Endothelial cell of hepatic sinusoid (primary cell): ENCODE results near the gene LENEP.

ENCODE experiments used
- in situ Hi-C: cut with HindIII; loops from 2 replicates; pipeline ENCODE4 v1.10.0; 2017; ENCODE audit warnings: low sequenced_read_pairs

LENEP gene

GRCh38 chr1:154993572-154994268, at the start of gene LENEP:
Gene LENEP (plus strand): TSS chr1:154993586. CDS start chr1:154993608, 22 bp downstream.
- in situ Hi-C loops, result no loop called here

- in situ Hi-C loops, result no loop called here
Measured at GRCh38 chr1:154943649-154944400, 49.6 kb upstream of the LENEP start.

DNA sequence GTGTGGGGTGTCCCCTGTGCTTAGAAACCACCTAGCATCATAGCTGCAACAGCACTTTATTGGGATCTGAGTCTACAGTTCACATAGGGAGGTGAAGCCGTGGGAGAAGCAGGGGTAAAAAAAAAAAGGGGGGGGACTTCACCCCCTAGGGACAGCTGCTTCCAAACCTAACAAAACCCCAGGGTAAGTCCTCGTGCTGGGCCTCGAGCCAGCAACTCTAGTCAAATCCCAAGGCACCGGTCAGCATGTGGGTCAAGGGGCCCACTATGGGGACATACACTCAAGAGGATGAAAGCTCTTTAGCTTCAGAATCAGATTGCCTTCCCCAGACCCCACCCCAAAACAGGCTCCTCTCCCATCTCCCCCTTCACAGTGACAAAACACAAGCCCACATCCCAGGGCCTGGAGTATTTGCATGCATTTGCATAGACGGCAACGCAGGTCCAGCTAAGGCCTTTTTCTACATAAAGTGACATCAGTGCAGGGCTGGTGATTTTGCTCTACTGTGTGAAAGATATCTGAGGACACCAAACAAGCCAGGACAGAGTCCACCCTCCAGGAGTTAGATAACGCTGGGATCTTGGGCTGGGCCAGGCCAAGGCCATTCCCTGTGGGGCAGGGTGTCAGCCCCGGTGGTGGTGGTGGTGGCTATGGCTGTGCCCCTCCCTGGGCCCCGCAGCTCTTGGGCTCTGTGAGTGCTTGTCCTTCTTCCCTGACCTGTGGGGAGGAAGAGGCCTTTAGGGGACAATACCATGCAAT, 48.8 kb upstream of the LENEP start:
- in situ Hi-C loops, result no loop called here

DNA sequence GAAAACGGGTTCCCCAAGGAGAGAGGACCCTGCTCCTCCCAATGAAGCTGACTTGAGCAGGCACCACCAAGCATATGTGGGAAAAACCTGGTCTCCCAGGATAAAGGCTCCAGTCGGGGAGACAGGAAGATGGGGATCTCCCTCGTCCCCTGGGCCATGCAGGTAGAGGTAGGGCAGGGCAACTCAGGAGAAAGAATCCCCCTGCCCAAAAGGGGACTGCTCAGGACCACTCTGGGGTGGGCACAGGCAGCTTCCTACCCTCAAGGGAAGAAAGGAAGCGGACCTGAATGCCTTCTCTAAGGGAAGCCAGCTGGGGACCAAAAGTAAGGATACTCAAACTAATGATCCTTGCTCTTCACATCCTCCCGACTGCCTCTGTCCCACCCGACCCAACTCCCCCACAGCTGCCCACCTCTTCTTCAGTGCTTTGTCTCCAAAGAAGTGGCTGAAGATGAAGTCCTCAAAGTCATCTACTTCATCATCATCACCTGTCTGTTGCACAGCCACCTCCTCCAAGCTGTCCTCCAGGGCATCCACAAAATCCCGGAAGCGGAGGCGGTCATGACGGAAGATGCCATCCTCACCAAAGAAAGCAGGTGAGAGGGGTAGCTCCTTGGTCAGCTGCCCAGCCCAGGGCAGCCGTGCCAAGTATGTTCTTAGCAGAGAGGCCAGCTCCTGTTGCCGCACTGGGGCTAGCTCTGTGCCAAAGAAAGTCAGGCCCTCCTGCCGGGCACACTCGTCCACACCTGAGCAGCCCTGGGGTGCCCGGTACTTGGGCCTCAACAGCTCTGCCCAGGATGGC, 48.0 kb upstream of the LENEP start:
- in situ Hi-C loops, result no loop called here

- in situ Hi-C loops, result no loop called here
Measured at GRCh38 chr1:154945962-154946850, 47.2 kb upstream of the LENEP start.

DNA sequence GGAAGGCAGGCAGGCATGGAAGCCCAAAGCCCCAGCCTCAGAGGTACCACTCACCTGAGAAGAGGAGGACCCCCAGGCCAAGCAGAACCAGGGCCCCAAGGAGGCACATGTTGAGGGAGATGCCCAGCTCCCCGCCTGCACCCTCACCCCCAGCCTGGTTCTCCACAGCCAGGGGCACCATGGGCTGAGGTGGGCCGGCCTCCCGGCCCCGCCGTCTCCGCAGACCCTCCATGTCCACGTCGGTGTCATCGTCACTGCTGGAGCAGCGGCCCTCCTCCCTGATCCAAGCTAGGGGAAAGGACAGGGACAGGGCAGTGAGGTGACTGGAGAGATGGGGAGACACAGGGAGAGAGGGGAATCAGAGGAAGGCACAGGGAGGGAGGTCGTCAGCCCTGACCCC, 45.3 kb upstream of the LENEP start:
- in situ Hi-C loops, result no loop called here

DNA sequence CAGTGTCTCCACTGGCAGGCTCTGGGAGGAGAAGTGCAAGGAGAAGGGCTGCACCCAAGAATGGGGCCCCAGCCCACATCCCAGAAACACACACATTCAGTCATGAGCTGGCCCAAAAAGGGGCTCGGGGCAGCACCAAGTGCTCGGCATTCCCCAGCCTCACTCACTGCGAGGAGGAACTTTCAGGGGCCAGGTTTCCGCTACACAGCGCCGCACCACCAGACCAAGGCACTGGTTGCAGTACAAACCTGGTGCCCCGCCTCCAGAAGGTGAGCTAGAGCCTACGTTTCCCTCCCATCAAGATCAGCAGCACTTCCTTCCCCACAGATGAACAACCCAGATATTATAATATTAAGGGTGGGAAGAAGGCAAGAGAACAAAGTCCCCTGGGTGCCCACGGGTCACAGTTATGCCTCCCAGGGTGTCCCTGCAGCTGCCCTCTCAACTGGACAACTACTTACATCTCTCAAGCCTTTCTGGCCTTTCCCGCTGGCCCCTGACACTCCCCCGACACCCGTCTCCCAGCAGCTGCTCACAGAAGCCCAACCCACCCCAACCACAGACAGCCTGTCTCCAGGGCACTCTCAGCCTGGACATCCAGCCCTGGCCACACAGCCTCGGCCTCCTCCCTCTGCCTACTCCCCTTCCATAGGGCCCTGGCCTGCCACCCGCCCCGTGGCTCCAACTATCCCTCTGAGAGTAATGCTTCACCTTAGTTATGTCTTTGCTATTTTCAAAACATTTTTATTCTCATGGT, 41.3 kb upstream of the LENEP start:
- in situ Hi-C loops, result no loop called here

DNA sequence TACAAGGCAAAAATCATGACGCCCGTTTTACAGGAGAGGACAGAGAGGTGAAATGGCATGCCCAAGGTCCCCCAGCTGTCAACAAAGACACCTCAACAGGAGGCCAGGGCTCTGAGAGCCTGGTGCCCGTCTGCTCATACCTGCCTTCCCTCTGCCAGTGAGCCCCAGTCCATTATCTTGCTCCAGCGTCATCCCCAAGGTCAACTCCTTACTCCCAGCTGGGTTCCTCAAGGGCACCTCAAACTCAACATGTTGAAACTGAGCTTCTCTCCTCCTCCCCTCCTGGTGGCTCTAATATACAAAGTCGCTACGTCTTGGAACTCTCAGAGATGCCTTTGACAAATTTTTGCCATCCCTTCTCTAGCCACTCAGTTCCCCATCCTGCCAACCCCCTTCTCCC, 40.7 kb upstream of the LENEP start:
- in situ Hi-C loops, result no loop called here

GRCh38 chr1:154953611-154954038, 39.8 kb upstream of the LENEP start:
- in situ Hi-C loops, result no loop called here

GRCh38 chr1:154954541-154954940, 38.8 kb upstream of the LENEP start:
- in situ Hi-C loops, result no loop called here

DNA sequence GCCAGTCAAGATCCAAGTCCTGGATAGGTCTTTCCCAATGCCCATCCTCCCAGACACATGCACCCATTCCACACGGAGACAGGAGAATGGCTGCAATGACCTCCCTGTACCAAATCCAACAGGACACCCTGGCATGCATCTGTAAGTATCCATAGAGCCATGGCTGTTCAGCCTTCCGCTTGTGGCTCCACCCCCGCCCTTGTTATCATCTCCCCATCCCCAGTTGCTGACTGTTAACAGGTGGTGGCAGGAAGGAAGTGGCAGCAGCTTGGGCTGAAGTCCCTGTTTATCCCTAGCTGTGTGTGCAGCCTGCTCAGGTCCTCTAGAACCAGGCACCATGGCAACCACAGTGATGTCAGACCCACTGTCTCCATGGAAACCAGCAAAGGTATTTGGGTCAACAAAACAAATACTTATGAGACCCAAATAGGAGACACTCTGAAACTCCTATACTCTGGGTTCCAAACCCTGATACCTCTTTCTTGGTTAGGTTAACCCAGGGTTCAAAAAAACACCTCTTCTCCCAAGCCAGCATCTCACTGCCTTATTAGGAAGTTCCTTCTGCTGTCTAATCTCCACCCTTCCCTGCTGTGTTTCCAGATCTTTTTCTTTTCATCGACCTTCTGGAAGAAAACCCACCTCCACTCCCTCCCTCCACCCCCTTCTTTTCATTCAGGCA, 38.2 kb upstream of the LENEP start:
- in situ Hi-C loops, result loop anchor here (5.0 kb wide), 2 partner anchors 43 to 57 kb away; no protein-coding TSS in a partner anchor

GRCh38 chr1:154955718-154956543, 37.5 kb upstream of the LENEP start, which contains the start of gene PBXIP1:
Gene PBXIP1 (minus strand): TSS chr1:154956099. CDS start chr1:154953721, 2,378 bp downstream.
- in situ Hi-C loops, result loop anchor here (5.0 kb wide), 2 partner anchors 44 to 56 kb away; no protein-coding TSS in a partner anchor

- in situ Hi-C loops, result loop anchor here (5.0 kb wide), 2 partner anchors 44 to 56 kb away; no protein-coding TSS in a partner anchor
Measured at GRCh38 chr1:154956544-154956941, 36.8 kb upstream of the LENEP start.

- in situ Hi-C loops, result loop anchor here (5.0 kb wide), 2 partner anchors 45 to 55 kb away; no protein-coding TSS in a partner anchor
Measured at GRCh38 chr1:154957091-154957657, 36.2 kb upstream of the LENEP start.

DNA sequence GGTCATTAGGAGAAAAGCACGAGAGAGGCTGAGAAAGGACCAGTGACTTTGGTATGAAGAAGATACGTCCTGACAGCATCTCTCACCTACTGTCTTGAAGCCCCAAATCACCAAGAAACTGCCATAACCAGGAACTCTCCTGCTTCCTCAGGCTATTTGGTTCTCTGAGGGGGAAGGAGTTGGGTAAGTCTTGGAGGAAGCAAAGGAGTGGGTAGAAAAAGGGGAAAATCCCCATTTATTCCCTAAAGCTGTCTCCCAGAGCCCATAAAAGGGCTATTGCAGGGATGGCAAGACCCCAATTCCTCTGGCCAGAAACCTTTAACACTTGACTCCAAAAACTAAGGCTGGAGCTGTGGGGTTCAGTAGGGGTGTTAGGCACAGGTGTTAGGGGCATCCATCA, 35.4 kb upstream of the LENEP start:
- in situ Hi-C loops, result loop anchor here (5.0 kb wide), 2 partner anchors 46 to 54 kb away; no protein-coding TSS in a partner anchor

DNA sequence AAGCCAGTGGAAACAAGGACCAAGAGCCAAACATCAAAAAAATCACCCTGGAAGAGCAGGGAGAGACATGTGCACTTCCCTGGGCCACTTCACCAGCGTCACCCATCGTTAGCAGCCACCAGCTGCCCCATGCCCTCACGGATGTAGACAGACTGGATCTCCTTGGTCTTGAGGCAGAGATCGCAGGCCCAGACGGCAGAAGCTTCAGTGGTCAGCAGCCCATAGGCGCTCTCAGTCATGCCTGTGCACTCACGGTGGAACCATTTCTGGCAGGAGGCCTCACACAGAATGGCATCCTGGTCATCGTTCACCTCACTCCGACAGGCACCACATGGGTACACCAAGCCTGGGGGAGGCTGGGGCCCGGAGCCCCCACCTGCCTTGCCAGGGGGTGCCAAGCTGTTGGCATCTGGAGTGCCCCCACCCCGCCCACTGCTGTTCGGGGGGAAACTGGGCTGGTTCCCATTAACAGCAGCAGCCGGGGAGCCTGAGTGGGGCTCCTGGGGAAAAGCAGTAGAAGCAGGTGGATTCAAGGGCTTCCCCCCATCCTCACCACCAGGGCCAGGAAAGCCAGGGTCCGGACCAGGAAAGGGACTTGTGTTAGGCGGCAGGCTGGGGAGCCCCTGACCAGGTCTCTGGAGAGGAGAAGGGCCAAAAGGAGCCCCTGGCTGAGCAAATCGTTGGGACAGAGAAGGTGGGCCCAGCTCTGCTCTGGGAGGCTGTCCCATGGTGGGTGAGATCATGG, 34.5 kb upstream of the LENEP start:
- in situ Hi-C loops, result loop anchor here (5.0 kb wide), 2 partner anchors 47 to 53 kb away; no protein-coding TSS in a partner anchor
